ENCODE results near the gene ESM1.

ESM1 gene

DNA sequence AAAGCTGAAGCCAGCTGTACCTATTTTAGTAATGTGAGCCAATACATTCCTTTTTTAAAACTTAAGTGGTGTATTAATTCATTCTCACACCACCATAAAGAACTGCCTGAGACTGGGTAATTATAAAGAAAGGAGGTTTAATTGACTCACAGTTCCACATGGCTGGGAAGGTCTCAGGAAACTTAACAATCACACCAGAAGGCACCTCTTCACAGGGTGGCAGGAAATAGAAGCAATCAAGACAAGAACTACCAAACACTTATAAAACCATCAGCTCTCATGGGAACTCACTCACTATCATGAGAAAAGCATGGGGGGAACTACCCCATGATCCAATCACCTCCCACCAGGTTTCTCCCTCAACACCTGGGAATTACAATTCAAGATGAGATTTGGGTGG, 21.0 kb downstream of the ESM1 start:
- DNase-seq: no peak
- Mint-ChIP-seq H3K36me3 (ENCODE audit: low read depth) (peaks cover 4% of the 10 kb centered on the region), H3K27ac (no peak overlapping the region), H3K9me3 (peaks cover 6% of the 10 kb centered on the region), H3K4me1 (no peaks in the 10 kb centered on the region), H3K27me3 (ENCODE audit: low read depth, poor library complexity) (peaks cover 6% of the 10 kb centered on the region), H3K4me3 (no peak overlapping the region)
- TF ChIP-seq, protein P1, sequence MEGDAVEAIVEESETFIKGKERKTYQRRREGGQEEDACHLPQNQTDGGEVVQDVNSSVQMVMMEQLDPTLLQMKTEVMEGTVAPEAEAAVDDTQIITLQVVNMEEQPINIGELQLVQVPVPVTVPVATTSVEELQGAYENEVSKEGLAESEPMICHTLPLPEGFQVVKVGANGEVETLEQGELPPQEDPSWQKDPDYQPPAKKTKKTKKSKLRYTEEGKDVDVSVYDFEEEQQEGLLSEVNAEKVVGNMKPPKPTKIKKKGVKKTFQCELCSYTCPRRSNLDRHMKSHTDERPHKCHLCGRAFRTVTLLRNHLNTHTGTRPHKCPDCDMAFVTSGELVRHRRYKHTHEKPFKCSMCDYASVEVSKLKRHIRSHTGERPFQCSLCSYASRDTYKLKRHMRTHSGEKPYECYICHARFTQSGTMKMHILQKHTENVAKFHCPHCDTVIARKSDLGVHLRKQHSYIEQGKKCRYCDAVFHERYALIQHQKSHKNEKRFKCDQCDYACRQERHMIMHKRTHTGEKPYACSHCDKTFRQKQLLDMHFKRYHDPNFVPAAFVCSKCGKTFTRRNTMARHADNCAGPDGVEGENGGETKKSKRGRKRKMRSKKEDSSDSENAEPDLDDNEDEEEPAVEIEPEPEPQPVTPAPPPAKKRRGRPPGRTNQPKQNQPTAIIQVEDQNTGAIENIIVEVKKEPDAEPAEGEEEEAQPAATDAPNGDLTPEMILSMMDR (IDR thresholded peaks at IDR 0.05): no peak

DNA sequence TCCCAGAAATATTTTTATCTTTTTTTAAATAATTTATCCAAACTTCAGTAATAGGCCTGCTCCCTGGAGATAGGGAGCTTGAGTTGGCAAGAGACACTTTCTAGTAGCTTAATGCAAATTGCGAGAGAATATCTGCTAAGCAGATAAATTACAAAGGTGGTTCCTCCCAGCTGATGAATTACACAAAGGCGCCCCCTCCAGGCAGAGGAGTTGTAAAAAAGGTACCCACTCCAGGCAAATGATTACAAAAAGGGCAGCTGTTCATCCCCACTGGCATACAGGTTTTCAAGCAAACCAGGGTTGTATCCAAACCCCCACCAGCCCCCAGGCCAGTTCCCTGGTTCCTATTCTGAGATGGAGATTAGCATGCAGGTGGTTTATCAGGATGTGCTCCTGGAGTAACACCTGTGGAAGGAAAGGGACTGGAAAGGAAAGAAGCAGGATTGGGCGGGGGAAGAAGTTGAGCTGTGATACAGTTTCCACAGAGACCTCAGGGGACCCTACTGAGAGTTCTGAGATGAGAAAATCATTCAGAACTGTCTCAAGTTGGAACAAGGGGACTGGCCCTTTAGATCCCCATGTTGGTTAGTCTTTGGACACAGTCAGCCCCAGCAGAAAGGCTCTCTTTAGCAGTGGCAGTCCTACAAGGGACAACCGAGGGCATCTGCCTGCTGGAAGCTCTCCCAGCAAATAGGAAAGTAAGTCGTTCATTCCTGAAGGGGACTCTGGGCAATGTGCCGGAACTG, 25.5 kb downstream of the ESM1 start:
- Mint-ChIP-seq H3K9me3 (no peaks in the 10 kb centered on the region), H3K4me1 (no peaks in the 10 kb centered on the region), H3K36me3 (ENCODE audit: low read depth) (no peaks in the 10 kb centered on the region), H3K27ac (no peak overlapping the region), H3K4me3 (no peak overlapping the region), H3K27me3 (ENCODE audit: low read depth, poor library complexity) (peaks cover 7% of the 10 kb centered on the region)
- TF ChIP-seq, protein P1 (IDR thresholded peaks at IDR 0.05): no peak
- peak; percentile 21 for DNase-seq

DNA sequence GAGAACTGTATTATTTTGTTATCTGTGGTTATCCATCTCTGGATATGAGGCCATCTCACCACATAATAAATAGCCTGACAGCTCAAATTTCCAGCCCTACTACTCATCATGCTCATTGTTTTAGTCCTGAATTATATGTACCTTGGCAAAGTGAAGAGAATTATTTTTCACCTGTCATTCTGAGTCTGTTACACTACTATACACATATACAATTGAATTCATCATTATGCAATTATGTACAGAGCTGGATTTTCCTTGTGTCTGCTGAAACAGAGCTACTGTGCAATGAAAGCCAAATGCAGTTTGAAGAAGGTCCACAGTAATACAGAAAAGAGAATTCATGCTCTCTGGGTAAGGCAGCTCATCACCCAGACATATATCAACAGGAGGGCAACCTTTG, 28.5 kb downstream of the ESM1 start:
- H3K9me3 Mint-ChIP-seq: no peaks in the 10 kb centered on the region
- no peaks in the 10 kb centered on the region for H3K36me3 Mint-ChIP-seq (ENCODE audit: low read depth)
- H3K4me1 Mint-ChIP-seq: no peaks in the 10 kb centered on the region
- H3K27ac Mint-ChIP-seq: no peak overlapping the region
- peaks cover 8% of the 10 kb centered on the region for H3K27me3 Mint-ChIP-seq (ENCODE audit: low read depth, poor library complexity)
- DNase-seq: no peak
- TF ChIP-seq, protein P1 (IDR thresholded peaks at IDR 0.05): no peak
- no peak overlapping the region for H3K4me3 Mint-ChIP-seq

DNA sequence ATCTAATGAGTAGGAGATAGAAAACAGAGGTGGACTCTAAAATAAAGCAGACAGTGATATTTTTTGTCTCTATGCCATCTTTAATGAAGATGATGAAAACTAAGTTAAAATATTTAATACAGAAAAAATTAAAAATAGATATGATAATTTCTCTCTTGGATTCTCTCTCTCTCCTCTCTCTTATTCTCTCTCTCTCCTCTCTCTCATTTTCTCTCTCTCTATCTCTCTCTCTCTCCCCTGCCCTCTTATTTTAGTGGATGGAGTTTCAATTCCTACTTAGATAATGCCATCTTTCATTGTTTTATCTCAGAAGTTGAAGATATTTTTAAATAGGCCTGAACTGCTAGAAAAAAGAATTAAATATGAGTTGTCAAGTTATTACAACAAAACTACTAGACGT, 38.2 kb downstream of the ESM1 start:
- H3K27me3 Mint-ChIP-seq (ENCODE audit: low read depth, poor library complexity): peaks cover 3% of the 10 kb centered on the region
- H3K27ac Mint-ChIP-seq: no peak overlapping the region
- DNase-seq: no peak
- H3K4me3 Mint-ChIP-seq: no peak overlapping the region
- TF ChIP-seq, protein P1 (IDR thresholded peaks at IDR 0.05): no peak
- H3K4me1 Mint-ChIP-seq: no peaks in the 10 kb centered on the region
- no peaks in the 10 kb centered on the region for H3K9me3 Mint-ChIP-seq
- no peaks in the 10 kb centered on the region for H3K36me3 Mint-ChIP-seq (ENCODE audit: low read depth)

DNA sequence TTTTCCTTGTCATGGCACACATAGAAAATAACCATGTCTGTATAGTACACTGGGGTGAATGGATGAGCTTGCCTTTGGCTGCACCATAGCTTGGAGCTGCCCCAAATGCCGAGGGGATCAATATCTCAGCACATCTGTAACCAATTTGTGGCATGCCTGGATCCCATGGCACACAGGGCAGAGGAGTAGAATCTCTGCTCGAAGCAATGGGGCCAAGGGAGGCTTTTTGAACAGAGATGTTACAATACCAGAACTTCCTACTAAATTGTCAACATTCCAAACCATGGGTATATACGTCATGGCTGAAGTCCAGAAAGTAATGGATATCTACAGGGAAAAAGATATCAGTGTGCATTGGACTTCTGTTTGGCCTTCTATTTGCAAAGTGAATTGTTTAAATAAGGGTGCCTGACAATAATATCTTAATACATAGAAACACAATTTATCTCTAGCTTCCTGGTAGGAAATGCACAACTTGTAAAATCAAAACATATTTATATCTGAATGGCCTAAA, 39.0 kb downstream of the ESM1 start:
- Mint-ChIP-seq H3K4me3 (no peak overlapping the region), H3K4me1 (no peaks in the 10 kb centered on the region), H3K27me3 (ENCODE audit: low read depth, poor library complexity) (peaks cover 3% of the 10 kb centered on the region), H3K9me3 (no peaks in the 10 kb centered on the region), H3K36me3 (ENCODE audit: low read depth) (no peaks in the 10 kb centered on the region), H3K27ac (no peak overlapping the region)
- TF ChIP-seq, protein P1 (IDR thresholded peaks at IDR 0.05): no peak
- DNase-seq: no peak

DNA sequence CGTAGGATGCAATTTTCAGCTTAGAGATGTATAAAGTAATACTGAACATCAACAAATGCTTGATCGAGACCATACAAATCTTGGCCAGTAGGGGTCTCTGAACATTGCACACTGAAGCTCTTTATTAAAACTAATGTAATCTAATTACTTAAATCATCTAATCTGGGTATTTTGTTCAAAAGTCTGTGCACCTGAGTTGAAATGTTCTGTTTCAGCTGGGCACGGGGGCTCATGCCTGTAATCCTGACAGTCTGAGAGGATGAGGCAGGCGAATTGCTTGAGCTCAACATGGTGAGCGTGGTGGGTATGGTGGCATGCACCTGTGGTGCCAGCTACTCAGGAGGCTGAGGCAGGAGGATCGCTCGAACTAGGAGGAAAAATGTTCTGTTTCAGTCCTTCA, 41.0 kb downstream of the ESM1 start:
- H3K27me3 Mint-ChIP-seq (ENCODE audit: low read depth, poor library complexity): peaks cover 3% of the 10 kb centered on the region
- H3K36me3 Mint-ChIP-seq (ENCODE audit: low read depth): no peaks in the 10 kb centered on the region
- H3K9me3 Mint-ChIP-seq: no peaks in the 10 kb centered on the region
- peak; percentile 4 for DNase-seq
- TF ChIP-seq, protein P1 (IDR thresholded peaks at IDR 0.05): peak; percentile 47
- H3K4me3 Mint-ChIP-seq: no peak overlapping the region
- H3K27ac Mint-ChIP-seq: no peak overlapping the region
- no peaks in the 10 kb centered on the region for H3K4me1 Mint-ChIP-seq

Measured in nephron progenitor cell (in vitro differentiated cells).